K562 (cell line): ENCODE results near the gene LRMDA. TPM values are rescaled to one million over a fixed set of nuclear protein-coding genes. Genes with fewer than 3 reads are reported as not detected.

Experiments used
- ATAC-seq: fragments of 200-7000 bp; cut with Tn5 transposase; 3 replicates; pipeline ENCODE4 v1.9.1; 2020; ENCODE audit warnings: moderate library complexity
- BruUV-seq: library from RNA; stranded (reverse); fragments of 400-500 nt; replicated peaks from 2 replicates; lab custom pipeline; 2021; lab: Mats Ljungman, UMichigan
- CTCF ChIA-PET: fragments of 300-600 bp; formaldehyde crosslinking; extraction: SDS; loops from one replicate; lab custom pipeline; 2021; ENCODE audit warnings: low intra/inter-chr PET ratio; lab: Yijun Ruan, JAX
- POLR2A ChIA-PET: fragments of 300-600, 350-650 bp; sonication (Branson Sonifier 250); formaldehyde crosslinking; extraction: SDS; loops from one replicate; lab custom pipeline; 2021; ENCODE audit warnings: antibody characterized with exemption, inconsistent platforms; lab: Yijun Ruan, JAX
- DNase-seq, 4 experiments: peaks; one replicate each; pipeline versions ENCODE4 v3.0.0 to v3.0.0-alpha.2; 2011 to 2018; ENCODE audit warnings: low spot score in 3 of 4, mixed read lengths in 3 of 4; ENCODE audit errors: extremely low read depth in 1 of 4
- FAIRE-seq: peaks from 2 replicates; lab custom pipeline; 2011; peaks lifted over from hg19 to GRCh38; lab: Jason Lieb, UNC
- H2AFZ ChIP-seq: 2 replicates; pipeline ENCODE4 v1.6.0; 2011; ENCODE audit warnings: low read depth, low read length, control low read depth, inconsistent platforms
- H3K27ac ChIP-seq: fragments of 200-600 bp; 3 replicates; pipeline ENCODE4 v1.8.0; 2011; ENCODE audit warnings: low read depth, mild to moderate bottlenecking, control low read depth, inconsistent platforms, low read length, moderate library complexity, mixed read lengths; ENCODE audit errors: extremely low read depth
- H3K27me3 ChIP-seq, 2 experiments: fragments of 300-600 bp in 1 of 2; 2 replicates in 1 of 2; 3 replicates in 1 of 2; pipeline versions ENCODE4 v1.6.0 to v1.8.0; 2011; ENCODE audit warnings: inconsistent platforms in 2 of 2, low read length in 2 of 2, mild to moderate bottlenecking in 1 of 2, mixed read lengths in 1 of 2, moderate library complexity in 1 of 2; ENCODE audit not compliant: control insufficient read depth in 2 of 2, insufficient read depth in 2 of 2
- H3K36me3 ChIP-seq: fragments of 300-600 bp; 3 replicates; pipeline ENCODE4 v1.8.0; 2011; ENCODE audit warnings: mild to moderate bottlenecking, low read length, inconsistent platforms; ENCODE audit not compliant: control insufficient read depth, insufficient read depth
- H3K4me1 ChIP-seq, 2 experiments: fragments of 200-600 bp in 1 of 2; replicated peaks in 1 of 2; 2 replicates in 1 of 2; 3 replicates in 1 of 2; pipeline versions ENCODE4 v1.5.1 to v1.8.0; 2011; ENCODE audit warnings: inconsistent platforms in 2 of 2, low read length in 2 of 2, mild to moderate bottlenecking in 1 of 2, mixed read lengths in 1 of 2, moderate library complexity in 1 of 2; ENCODE audit not compliant: control insufficient read depth in 2 of 2, insufficient read depth in 2 of 2
- H3K4me2 ChIP-seq: 2 replicates; pipeline ENCODE4 v1.6.1; 2011; ENCODE audit warnings: low read length, control low read depth, inconsistent platforms, mixed read lengths; ENCODE audit not compliant: insufficient read depth
- H3K4me3 ChIP-seq: fragments of 200-600 bp; sonication (generic), shearing (Covaris generic); 2 replicates; pipeline ENCODE4 v1.5.1; 2016; ENCODE audit warnings: control low read depth, inconsistent platforms
- H3K79me2 ChIP-seq: fragments of 200-600 bp; 3 replicates; pipeline ENCODE4 v1.8.0; 2011; ENCODE audit warnings: low read length, inconsistent platforms; ENCODE audit not compliant: control insufficient read depth, insufficient read depth
- H3K9ac ChIP-seq, 2 experiments: 2 replicates each; pipeline versions ENCODE4 v1.6.0 to v1.6.1; 2011; ENCODE audit warnings: low read depth in 2 of 2, low read length in 2 of 2, control low read depth in 1 of 2, inconsistent platforms in 1 of 2, mild to moderate bottlenecking in 1 of 2, mixed read lengths in 1 of 2; ENCODE audit not compliant: insufficient read depth in 1 of 2
- H3K9me1 ChIP-seq: one replicate; pipeline ENCODE4 v1.6.0; 2011; ENCODE audit warnings: inconsistent platforms, mild to moderate bottlenecking, low read length, moderate library complexity; ENCODE audit not compliant: control insufficient read depth, insufficient read depth
- H3K9me3 ChIP-seq: replicated peaks from 2 replicates; pipeline ENCODE4 v1.5.1; 2011; ENCODE audit warnings: low read depth, low read length, inconsistent platforms; ENCODE audit not compliant: control insufficient read depth, insufficient read depth
- H4K20me1 ChIP-seq: replicated peaks from 2 replicates; pipeline ENCODE4 v1.6.1; 2011; ENCODE audit warnings: low read length, inconsistent platforms, mixed read lengths; ENCODE audit not compliant: control insufficient read depth, insufficient read depth
- BDP1 ChIP-seq: IDR thresholded peaks from 3 replicates; pipeline ENCODE4 v1.6.1; 2011; ENCODE audit not compliant: insufficient read length, insufficient read depth
- CBX5 ChIP-seq: IDR thresholded peaks from 2 replicates; pipeline ENCODE4 v1.6.1; 2014; ENCODE audit warnings: low read depth, borderline replicate concordance
- L3MBTL2 ChIP-seq: fragments of 450-650 bp; IDR thresholded peaks from 2 replicates; pipeline ENCODE4 v1.6.1; 2016; ENCODE audit warnings: mild to moderate bottlenecking, moderate library complexity
- MECOM ChIP-seq: fragments of 250-450 bp; sonication (Bioruptor Pico); IDR thresholded peaks from 2 replicates; pipeline ENCODE4 v1.8.0; 2022; ENCODE audit warnings: inconsistent platforms
- MEIS2 ChIP-seq: fragments of 450-650 bp; IDR thresholded peaks from 2 replicates; pipeline ENCODE4 v1.6.1; 2014; ENCODE audit warnings: mild to moderate bottlenecking; ENCODE audit not compliant: partially characterized antibody
- NFIC ChIP-seq: fragments of 450-650 bp; IDR thresholded peaks from 2 replicates; pipeline ENCODE4 v1.6.1; 2017; ENCODE audit warnings: mild to moderate bottlenecking, inconsistent platforms
- PKNOX1 ChIP-seq: fragments of 450-650 bp; IDR thresholded peaks from 2 replicates; pipeline ENCODE4 v1.6.1; 2016
- WHSC1 ChIP-seq: IDR thresholded peaks from one replicate; pipeline ENCODE4 v1.6.1; 2012; ENCODE audit warnings: low read length, control low read depth, inconsistent platforms
- ZNF239 ChIP-seq: fragments of 250-450 bp; sonication (Bioruptor Pico); IDR thresholded peaks from 2 replicates; pipeline ENCODE4 v1.4.0; 2020; ENCODE audit warnings: mild to moderate bottlenecking
- WGBS: fragments of 100-300 bp; shearing (Covaris generic); methylation state at CpG from one replicate; pipeline ENCODE4 v1.1.6; 2016; ENCODE audit warnings: low coverage, mixed read lengths; ENCODE audit not compliant: insufficient coverage; ENCODE audit errors: missing lambda C conversion rate; 5-methylcytosine and 5-hydroxymethylcytosine counted together
- in situ Hi-C: fragments of 300-500 bp; cut with MboI; formaldehyde crosslinking; loops from 4 replicates; pipeline ENCODE4 v1.15.0; 2018; ENCODE audit warnings: inconsistent platforms, mixed read lengths
- intact Hi-C: fragments of 100-400 bp; cut with micrococcal nuclease; formaldehyde crosslinking; loops from 2 replicates; pipeline ENCODE4 v1.14.2; 2022
- polyA plus RNA-seq, 8 experiments: library from polyadenylated mRNA; depleted of rRNA in 4 of 8; stranded (reverse) in 5 of 8; unstranded in 3 of 8; fragments of >200 nt; fragmentation: Nextera tagmentation in 2 of 8; fragmentation: Illumina TruSeq in 1 of 8; extraction: Ambion mirVana in 2 of 8; extraction: Trizol in 1 of 8; gene quantifications; 2 replicates each; pipeline versions ENCODE4 v1.2.1 to v1.2.3, GENCODE V29; 2011 to 2014; ENCODE audit warnings: inconsistent platforms in 1 of 8, missing spikeins in 1 of 8
- total RNA-seq, 7 experiments: library from RNA; depleted of rRNA in 6 of 7; stranded (reverse); fragments of >200 nt in 6 of 7; fragmentation: Illumina TruSeq in 2 of 7; extraction: Trizol in 2 of 7; gene quantifications; 2 replicates each; pipeline versions ENCODE4 v1.2.1 to v1.2.3, GENCODE V29; 2011 to 2021; ENCODE audit warnings: low replicate concordance in 1 of 7
- TF ChIP-seq, protein P1 (sequence below), 3 experiments: IDR thresholded peaks in 2 of 3; conservative IDR thresholded peaks in 1 of 3; 2 replicates each; pipeline ENCODE4 v1.5.1; 2011 to 2012; ENCODE audit warnings: low read length in 3 of 3, mild to moderate bottlenecking in 3 of 3, control low read depth in 2 of 3, improper control_type of control experiment in 1 of 3, inconsistent platforms in 1 of 3, low read depth in 1 of 3, mixed read lengths in 1 of 3, moderate library complexity in 1 of 3; ENCODE audit not compliant: insufficient read depth in 2 of 3
- TF ChIP-seq, protein P2 (sequence below), 2 experiments: IDR thresholded peaks in 1 of 2; conservative IDR thresholded peaks in 1 of 2; 2 replicates each; pipeline ENCODE4 v1.6.1; 2016; ENCODE audit warnings: low read depth in 2 of 2, mild to moderate bottlenecking in 1 of 2, missing compliant biosample characterization in 1 of 2, missing genetic modification characterization in 1 of 2, moderate library complexity in 1 of 2

The LRMDA gene
- total and polyA plus RNA-seq, 9 of the 15 experiments (the other 6 are each of a cell fraction or from before 2014, with no cell fraction given), result 0.25 TPM; not detected in 8

DNA sequence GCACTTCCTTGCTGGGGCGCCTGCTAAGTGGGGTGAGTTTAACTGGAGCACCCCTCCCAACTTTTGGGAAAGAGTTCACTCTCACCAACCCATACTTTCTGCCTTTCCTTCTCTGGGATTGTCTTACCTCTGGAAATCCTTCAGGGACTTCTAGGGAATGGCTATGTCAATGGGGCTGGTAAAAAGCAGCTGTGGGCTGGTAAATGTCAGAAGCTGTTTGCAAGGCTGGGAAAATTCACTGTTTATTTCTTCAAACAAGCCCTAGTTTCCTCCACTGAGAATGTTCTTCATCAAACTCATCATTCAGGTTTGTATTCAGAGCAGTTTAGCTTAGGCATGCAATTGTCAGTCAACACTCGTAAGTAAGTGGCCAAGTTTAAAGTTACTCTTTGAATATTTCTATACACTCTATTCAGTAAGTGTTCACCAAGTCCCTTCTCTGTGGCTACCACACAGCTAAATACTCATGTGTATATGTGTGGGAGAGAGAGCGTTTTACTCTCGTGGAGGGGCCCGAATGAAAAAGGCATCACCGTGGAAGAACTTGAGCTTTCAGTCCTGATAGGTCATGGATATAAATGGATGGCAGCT, 654.8 kb downstream of the LRMDA start (continued):
- TF ChIP-seq WHSC1 (no peak), CBX5 (no peak), ZNF239 (CRISPR knock-in tag) (no peak)
- TF ChIP-seq, all 486 proteins: peak for 0

DNA sequence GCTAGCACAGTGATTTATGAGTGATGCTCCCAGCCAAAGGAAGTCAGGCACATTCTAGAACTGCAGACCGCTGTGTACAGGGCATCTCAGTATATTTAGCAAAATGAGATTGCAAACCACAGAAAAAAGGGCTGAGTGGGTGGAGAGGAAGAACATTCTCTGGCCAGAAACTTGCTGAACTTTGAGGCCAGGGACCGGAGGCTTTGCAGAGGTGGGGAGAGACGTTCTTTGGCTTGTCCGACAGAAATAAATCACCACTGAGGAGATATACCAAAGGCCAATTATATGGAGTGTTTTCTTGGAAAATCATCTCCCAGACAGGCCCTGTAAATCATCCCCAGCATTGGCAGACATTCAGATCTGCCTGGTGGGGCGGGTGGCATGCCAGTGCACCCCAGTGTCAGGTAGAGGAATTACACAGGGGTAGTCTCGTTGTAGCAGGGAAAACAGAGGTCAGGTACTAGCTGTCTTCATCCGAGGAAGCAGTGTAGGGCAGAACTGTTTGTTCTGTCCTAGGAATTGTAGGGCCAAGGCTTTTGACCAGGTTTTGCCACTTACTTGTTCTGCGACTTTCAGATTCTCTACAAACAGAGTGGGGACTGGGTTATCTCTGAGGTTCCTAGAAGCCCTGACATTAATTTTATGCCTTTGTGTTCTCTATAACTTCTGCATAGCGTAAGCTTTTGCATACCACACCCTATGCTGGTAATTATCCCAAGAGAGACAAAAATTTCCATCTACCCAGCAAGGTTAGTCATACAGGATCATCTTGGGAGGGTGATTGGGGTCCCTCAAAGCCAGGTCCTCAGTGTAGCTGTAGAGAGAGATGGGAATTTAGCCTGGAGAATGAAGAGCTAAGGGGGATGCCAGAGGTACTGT, 655.6 kb downstream of the LRMDA start:
- Histone ChIP-seq H4K20me1 (no peaks in the 10 kb centered on the region), H3K9ac (no peak overlapping the region), H3K4me2 (no peak overlapping the region), H3K4me1 (no peaks in the 10 kb centered on the region), H3K4me3 (no peak overlapping the region), H3K36me3 (no peaks in the 10 kb centered on the region), H3K9me3 (no peaks in the 10 kb centered on the region), H2AFZ (no peak overlapping the region), H3K27me3 (no peaks in the 10 kb centered on the region), H3K27ac (no peak overlapping the region), H3K9me1 (no peaks in the 10 kb centered on the region), H3K79me2 (no peaks in the 10 kb centered on the region)
- BruUV-seq, result no TSS peak
- FAIRE-seq (peak; percentile 63), ATAC-seq (peak; percentile 84), DNase-seq (peak; percentile 23 to 50 (median 43))
- intact Hi-C loops, result no loop called here
- in situ Hi-C loops, result no loop called here
- ChIA-PET CTCF (no interaction called here), POLR2A (no interaction called here)
- WGBS, result 2% methylated on average over 9 of the region's 9 CpGs
- TF ChIP-seq BDP1, result no peak
- peak; percentile 70 for TF ChIP-seq PKNOX1
- TF ChIP-seq, protein P1, sequence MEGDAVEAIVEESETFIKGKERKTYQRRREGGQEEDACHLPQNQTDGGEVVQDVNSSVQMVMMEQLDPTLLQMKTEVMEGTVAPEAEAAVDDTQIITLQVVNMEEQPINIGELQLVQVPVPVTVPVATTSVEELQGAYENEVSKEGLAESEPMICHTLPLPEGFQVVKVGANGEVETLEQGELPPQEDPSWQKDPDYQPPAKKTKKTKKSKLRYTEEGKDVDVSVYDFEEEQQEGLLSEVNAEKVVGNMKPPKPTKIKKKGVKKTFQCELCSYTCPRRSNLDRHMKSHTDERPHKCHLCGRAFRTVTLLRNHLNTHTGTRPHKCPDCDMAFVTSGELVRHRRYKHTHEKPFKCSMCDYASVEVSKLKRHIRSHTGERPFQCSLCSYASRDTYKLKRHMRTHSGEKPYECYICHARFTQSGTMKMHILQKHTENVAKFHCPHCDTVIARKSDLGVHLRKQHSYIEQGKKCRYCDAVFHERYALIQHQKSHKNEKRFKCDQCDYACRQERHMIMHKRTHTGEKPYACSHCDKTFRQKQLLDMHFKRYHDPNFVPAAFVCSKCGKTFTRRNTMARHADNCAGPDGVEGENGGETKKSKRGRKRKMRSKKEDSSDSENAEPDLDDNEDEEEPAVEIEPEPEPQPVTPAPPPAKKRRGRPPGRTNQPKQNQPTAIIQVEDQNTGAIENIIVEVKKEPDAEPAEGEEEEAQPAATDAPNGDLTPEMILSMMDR (IDR thresholded peaks at IDR 0.05 in 2 of 3, conservative IDR thresholded peaks at IDR 0.05 in 1 of 3; ENCODE audit: insufficient read depth in 2 of 3, low read depth in 1 of 3, low read length in 3 of 3), result peak; percentile 42 to 49 (median 43); a peak in 4 of 6 replicates
- TF ChIP-seq, protein P2, sequence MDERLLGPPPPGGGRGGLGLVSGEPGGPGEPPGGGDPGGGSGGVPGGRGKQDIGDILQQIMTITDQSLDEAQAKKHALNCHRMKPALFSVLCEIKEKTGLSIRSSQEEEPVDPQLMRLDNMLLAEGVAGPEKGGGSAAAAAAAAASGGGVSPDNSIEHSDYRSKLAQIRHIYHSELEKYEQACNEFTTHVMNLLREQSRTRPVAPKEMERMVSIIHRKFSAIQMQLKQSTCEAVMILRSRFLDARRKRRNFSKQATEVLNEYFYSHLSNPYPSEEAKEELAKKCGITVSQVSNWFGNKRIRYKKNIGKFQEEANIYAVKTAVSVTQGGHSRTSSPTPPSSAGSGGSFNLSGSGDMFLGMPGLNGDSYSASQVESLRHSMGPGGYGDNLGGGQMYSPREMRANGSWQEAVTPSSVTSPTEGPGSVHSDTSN (CRISPR knock-in tag; IDR thresholded peaks at IDR 0.05; ENCODE audit: low read depth), result no peak
- TF ChIP-seq, protein P2 (tag; conservative IDR thresholded peaks at IDR 0.05; ENCODE audit: low read depth), result peak; percentile 96
- peak; percentile 93 for TF ChIP-seq MEIS2
- TF ChIP-seq L3MBTL2, result no peak
- TF ChIP-seq MECOM (CRISPR knock-in tag), result peak; percentile 38; the same call in 1 of the 2 replicates
- peak; percentile 58 for TF ChIP-seq NFIC
